Tibial nerve (tissue), 4 donors: ENCODE data around the gene RMND5A. TPM values are rescaled to one million over a fixed set of nuclear protein-coding genes. Genes with fewer than 3 reads are reported as not detected.

ENCODE experiments used
- DNase-seq, 2 donors: peaks; one replicate each; pipeline ENCODE4 v3.0.0-alpha.2; 2019; ENCODE audit warnings: low spot score in 2 of 2
- H3K27ac ChIP-seq, 4 donors: fragments of 200-600 bp; sonication (generic) in 3 of 4; one replicate each; pipeline ENCODE4 v1.5.1; 2017 to 2019; ENCODE audit warnings: mild to moderate bottlenecking in 1 of 4
- H3K27me3 ChIP-seq, 2 donors: fragments of 200-600 bp; sonication (generic) in 1 of 2; one replicate each; pipeline versions ENCODE4 v1.5.1 to v1.6.0; 2017 to 2019
- H3K36me3 ChIP-seq, 3 donors: fragments of 200-600 bp; sonication (generic); one replicate each; pipeline ENCODE4 v1.5.1; 2018 to 2019
- H3K4me1 ChIP-seq, 4 donors: fragments of 200-600 bp; sonication (generic) in 3 of 4; one replicate each; pipeline ENCODE4 v1.5.1; 2017 to 2019
- H3K4me3 ChIP-seq, 4 donors: fragments of 200-600 bp; sonication (generic) in 3 of 4; one replicate each; pipeline ENCODE4 v1.5.1; 2017 to 2019; ENCODE audit warnings: mild to moderate bottlenecking in 1 of 4, moderate library complexity in 1 of 4
- H3K9me3 ChIP-seq, 4 donors: fragments of 200-600 bp; sonication (generic) in 3 of 4; one replicate each; pipeline ENCODE4 v1.5.1; 2017 to 2019
- CTCF ChIP-seq, 5 experiments: fragments of 200-600 bp in 3 of 5; fragments of 450-650 bp in 2 of 5; sonication (generic) in 3 of 5; IDR thresholded peaks; one replicate each; pipeline ENCODE4 v1.5.1; 2016 to 2019; ENCODE audit warnings: antibody characterized with exemption in 5 of 5, mild to moderate bottlenecking in 3 of 5, moderate library complexity in 2 of 5
- EP300 ChIP-seq, 2 donors: sonication (generic); formaldehyde crosslinking; IDR thresholded peaks; one replicate each; pipeline ENCODE4 v1.6.1; 2017; ENCODE audit warnings: antibody characterized with exemption in 2 of 2, mild to moderate bottlenecking in 1 of 2
- POLR2A ChIP-seq, 2 donors: fragments of 450-650 bp; IDR thresholded peaks; one replicate each; pipeline ENCODE4 v1.6.1; 2017; ENCODE audit warnings: antibody characterized with exemption in 2 of 2, mild to moderate bottlenecking in 2 of 2, moderate library complexity in 2 of 2
- WGBS, 2 donors: methylation state at CpG; one replicate each; pipeline ENCODE4 v1.1.5; 2018; 5-methylcytosine and 5-hydroxymethylcytosine counted together
- total RNA-seq, 4 donors: library from RNA; depleted of rRNA; stranded (reverse); fragments of >200 nt; gene quantifications; one replicate each; pipeline ENCODE4 v1.1.0, GENCODE V29; 2016

Gene RMND5A
- total RNA-seq, 4 donors from 2014 or later, result 40.5 to 59.9 (median 48.5) TPM

DNA sequence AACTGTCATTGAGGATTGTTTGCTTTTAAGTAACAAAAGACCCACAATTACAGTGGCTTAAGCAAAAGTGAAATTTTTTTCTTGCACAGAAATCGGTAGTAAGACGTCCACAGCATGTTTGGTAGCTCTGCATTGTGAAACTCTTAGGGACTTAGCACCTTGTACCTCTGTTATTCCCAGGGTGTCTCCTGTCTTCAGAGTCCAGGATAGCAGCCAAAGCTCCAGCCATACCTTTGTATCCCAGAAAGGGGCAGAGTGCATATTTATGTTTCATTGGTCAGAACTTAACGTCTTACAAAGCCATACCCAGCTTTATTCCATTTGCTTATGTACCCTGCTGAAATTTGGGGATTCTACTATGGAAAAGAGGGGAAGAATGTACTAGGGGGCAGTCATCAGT is 32.8 kb downstream of the RMND5A start:
- Histone ChIP-seq H3K4me1 (peaks cover 0 to 42% (median 10%) of the 10 kb centered on the region in 4 donors), H3K27ac (peak overlapping the region in 3 of 4 donors; percentile 5 to 73 (median 73)), H3K9me3 (peaks cover 0 to 19% (median 3%) of the 10 kb centered on the region in 4 donors), H3K4me3 (no peak overlapping the region), H3K36me3 (peaks cover 0 to 44% (median 0%) of the 10 kb centered on the region in 3 donors), H3K27me3 (no peaks in the 10 kb centered on the region)
- 66 to 78% methylated on average over 3 of the region's 3 CpGs for WGBS, 2 donors
- TF ChIP-seq EP300 (IDR thresholded peaks at IDR 0.05) (no peak), POLR2A (IDR thresholded peaks at IDR 0.05) (no peak), CTCF (IDR thresholded peaks at IDR 0.05) (no peak)
- no peak for DNase-seq

DNA sequence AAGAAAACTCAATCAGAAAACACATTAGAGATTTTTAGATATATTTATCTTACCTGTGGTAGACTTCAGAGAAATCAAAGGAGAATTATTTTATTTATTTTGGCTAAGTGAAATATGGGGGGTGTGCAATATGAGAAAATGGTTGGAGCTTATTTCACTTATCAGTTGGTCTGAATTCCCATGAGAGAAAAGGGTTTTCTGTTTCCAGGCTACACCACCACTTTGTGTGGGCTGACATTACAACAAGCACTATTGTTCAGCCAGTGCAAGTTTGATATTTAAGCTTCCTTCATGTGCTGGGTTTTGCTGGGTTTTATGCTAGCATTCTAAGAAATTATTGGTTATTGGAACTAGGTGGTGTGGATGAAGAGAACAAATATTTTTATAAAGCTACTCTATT is 33.5 kb downstream of the RMND5A start:
- H3K27ac ChIP-seq, result peak overlapping the region in 3 of 4 donors; percentile 5 to 73 (median 73)

DNA sequence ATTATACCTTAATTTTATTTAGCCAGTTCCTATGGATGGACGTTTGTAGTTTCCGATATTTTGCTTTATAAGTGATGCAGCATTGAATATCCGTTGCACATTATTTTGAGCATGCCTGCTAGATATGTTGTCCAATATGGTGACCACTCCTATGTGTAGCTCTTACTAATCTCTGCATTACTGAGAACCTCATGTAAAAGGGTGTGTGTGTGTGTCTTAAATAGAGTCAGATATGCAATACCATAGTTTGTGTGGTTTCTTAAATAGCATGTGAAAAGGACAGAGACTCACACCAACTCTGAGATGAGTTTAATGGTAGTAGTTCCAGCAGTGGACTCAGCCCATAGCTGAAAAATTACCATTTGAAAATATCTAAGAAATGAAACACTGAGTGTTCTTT is 38.3 kb downstream of the RMND5A start:
- H3K27me3 ChIP-seq, result no peaks in the 10 kb centered on the region
- no peak overlapping the region for H3K27ac ChIP-seq
- peaks cover 0 to 42% (median 10%) of the 10 kb centered on the region in 4 donors for H3K4me1 ChIP-seq
- DNase-seq, result no peak
- WGBS, 2 donors, result 93 to 95% methylated on average over 3 of the region's 3 CpGs
- H3K4me3 ChIP-seq, result no peak overlapping the region
- TF ChIP-seq POLR2A (IDR thresholded peaks at IDR 0.05), result no peak
- no peak for TF ChIP-seq CTCF (IDR thresholded peaks at IDR 0.05)
- no peak for TF ChIP-seq EP300 (IDR thresholded peaks at IDR 0.05)
- peaks cover 0 to 21% (median 0%) of the 10 kb centered on the region in 3 donors for H3K36me3 ChIP-seq
- H3K9me3 ChIP-seq, result no peaks in the 10 kb centered on the region

More for the DNA sequence above, 33.5 kb downstream of the RMND5A start:
- peaks cover 0 to 44% (median 8%) of the 10 kb centered on the region in 4 donors for H3K4me1 ChIP-seq
- H3K36me3 ChIP-seq, result peaks cover 0 to 44% (median 0%) of the 10 kb centered on the region in 3 donors
- TF ChIP-seq CTCF (IDR thresholded peaks at IDR 0.05) (no peak), EP300 (IDR thresholded peaks at IDR 0.05) (peak in 1 of 2 donors; percentile 37)
- H3K4me3 ChIP-seq, result no peak overlapping the region
- no peak for DNase-seq
- H3K27me3 ChIP-seq, result no peaks in the 10 kb centered on the region
- H3K9me3 ChIP-seq, result peaks cover 0 to 19% (median 3%) of the 10 kb centered on the region in 4 donors

GRCh38 chr2:86760371-86760770 is 40.3 kb downstream of the RMND5A start:
- TF ChIP-seq POLR2A (IDR thresholded peaks at IDR 0.05), result no peak
- no peak for TF ChIP-seq CTCF (IDR thresholded peaks at IDR 0.05)
- TF ChIP-seq EP300 (IDR thresholded peaks at IDR 0.05), result no peak
- H3K36me3 ChIP-seq, result peaks cover 0 to 21% (median 0%) of the 10 kb centered on the region in 3 donors
- WGBS, 2 donors, result 93 to 94% methylated on average over 4 of the region's 4 CpGs
- H3K4me3 ChIP-seq, result no peak overlapping the region
- no peak overlapping the region for H3K27ac ChIP-seq
- no peaks in the 10 kb centered on the region for H3K9me3 ChIP-seq
- peaks cover 0 to 41% (median 3%) of the 10 kb centered on the region in 4 donors for H3K4me1 ChIP-seq
- DNase-seq, result no peak
- no peaks in the 10 kb centered on the region for H3K27me3 ChIP-seq

GRCh38 chr2:86764661-86765309 is 44.7 kb downstream of the RMND5A start:
- Histone ChIP-seq H3K9me3 (no peaks in the 10 kb centered on the region), H3K4me1 (peaks cover 0 to 28% (median 3%) of the 10 kb centered on the region in 4 donors), H3K36me3 (peaks cover 0 to 46% (median 0%) of the 10 kb centered on the region in 3 donors), H3K27ac (no peak overlapping the region), H3K27me3 (no peaks in the 10 kb centered on the region), H3K4me3 (no peak overlapping the region)
- peak; percentile 51 to 66 (median 58) for TF ChIP-seq CTCF (IDR thresholded peaks at IDR 0.05)
- no peak for TF ChIP-seq EP300 (IDR thresholded peaks at IDR 0.05)
- TF ChIP-seq POLR2A (IDR thresholded peaks at IDR 0.05), result no peak
- WGBS, 2 donors, result 57 to 62% methylated on average over 4 of the region's 4 CpGs
- DNase-seq, result no peak
